ENCODE measurements around the gene DOCK6.

DOCK6 gene

GRCh38 chr19:11261971-11262839 is at the start of gene DOCK6:
Gene DOCK6 (minus strand): TSS chr19:11262524. CDS start chr19:11262440, 84 bp downstream.
- no peak for DNase-seq

GRCh38 chr19:11306337-11306736 is 44.0 kb upstream of the DOCK6 start:
- DNase-seq, result no peak

DNA sequence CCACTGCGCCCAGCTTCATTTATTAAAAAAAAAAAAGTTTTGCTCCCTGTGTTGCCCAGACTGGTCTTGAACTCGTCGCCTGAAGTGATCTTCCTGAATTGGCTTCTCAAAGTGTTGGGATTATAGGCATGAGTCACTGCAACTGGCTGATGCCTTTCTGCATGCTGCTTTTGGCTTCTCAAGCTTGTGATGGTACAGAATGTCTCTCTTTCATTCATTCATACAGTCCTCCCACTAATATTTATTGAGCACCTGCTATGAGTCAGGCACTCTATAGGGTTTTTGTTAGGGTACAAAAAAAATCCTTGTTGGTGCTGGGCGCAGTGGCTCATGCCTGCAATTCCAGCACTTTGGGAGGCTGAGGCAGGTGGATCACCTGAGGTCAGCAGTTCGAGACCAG is 42.6 kb upstream of the DOCK6 start:
- DNase-seq, result no peak

- no peak for DNase-seq
These were observed 38.4 kb upstream of the DOCK6 start for GRCh38 chr19:11300811-11301120.

DNA sequence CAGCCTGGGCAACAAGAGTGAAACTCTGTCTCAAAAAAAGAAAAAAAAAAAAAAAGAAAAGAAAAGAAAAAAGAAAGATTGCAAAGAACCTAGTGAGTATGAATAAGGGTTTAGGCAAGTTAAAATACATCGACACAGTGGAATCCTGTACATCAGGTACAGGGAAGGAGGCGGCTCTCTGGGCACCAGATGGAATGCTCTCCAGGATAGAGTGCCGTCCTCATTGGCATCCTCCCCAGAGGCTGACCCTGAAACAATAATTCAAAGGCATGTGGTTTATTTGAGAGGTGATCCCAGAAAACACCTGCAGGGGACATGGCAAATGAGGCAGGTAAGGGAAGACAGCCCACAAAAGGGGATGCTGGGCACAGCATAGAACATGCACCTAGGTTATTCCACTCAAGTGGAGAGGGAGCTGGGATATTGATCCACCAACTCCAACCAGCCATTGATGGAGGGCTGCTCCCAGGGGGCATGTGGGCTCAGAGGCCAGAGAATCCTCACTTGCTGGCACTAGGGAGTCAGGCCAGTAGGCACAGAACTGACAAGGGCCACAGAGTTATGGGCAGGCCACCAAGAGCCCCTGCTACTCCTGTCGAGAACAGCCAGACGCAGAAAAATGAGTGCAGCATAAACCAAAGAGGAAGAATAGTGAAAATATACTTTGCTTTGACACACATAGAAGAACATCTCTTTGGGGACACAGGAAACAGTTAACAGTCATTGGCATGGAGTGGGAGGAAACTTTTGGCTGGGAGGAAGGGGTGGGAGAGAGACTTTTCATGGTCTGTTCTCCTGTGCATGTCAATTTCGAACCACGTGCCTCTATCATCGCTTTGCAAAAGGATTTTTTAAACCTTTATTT is 37.9 kb upstream of the DOCK6 start:
- no peak for DNase-seq

GRCh38 chr19:11296264-11296663 is 33.9 kb upstream of the DOCK6 start:
- no peak for DNase-seq

DNA sequence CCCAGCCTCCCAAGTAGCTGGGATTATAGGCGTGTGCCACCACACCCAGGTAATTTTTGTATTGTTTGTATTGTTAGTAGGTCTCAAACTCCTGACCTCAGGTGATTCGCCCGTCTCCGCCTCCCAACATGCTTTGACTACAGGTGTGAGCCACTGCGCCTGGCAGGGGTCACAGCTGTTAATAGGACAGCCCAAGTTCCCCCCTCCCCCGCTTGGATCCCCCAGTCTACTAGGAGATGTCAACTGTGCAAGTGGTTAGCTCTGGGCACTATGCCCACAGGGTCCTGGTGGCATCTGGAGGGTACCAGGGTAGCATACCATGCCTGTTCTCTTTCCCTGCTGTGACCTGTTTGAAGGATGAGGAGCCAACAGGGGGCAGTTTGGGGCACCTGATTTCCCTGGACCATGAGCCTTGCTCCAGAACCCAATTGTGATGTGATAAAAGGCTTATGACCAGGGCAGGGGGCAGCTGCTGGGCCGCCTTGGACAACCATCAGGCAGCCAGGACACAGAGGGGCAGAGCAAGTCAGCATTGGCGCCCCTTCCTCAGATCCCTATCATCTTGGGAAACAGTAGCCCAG is 33.4 kb upstream of the DOCK6 start, which contains the start of gene TSPAN16:
Gene TSPAN16 (plus strand): TSS at position 496 of the 581 bp plus-strand sequence. CDS start 138 bp downstream, outside the sequence.
- DNase-seq, result no peak

GRCh38 chr19:11295180-11295579 is 32.9 kb upstream of the DOCK6 start:
- no peak for DNase-seq

DNA sequence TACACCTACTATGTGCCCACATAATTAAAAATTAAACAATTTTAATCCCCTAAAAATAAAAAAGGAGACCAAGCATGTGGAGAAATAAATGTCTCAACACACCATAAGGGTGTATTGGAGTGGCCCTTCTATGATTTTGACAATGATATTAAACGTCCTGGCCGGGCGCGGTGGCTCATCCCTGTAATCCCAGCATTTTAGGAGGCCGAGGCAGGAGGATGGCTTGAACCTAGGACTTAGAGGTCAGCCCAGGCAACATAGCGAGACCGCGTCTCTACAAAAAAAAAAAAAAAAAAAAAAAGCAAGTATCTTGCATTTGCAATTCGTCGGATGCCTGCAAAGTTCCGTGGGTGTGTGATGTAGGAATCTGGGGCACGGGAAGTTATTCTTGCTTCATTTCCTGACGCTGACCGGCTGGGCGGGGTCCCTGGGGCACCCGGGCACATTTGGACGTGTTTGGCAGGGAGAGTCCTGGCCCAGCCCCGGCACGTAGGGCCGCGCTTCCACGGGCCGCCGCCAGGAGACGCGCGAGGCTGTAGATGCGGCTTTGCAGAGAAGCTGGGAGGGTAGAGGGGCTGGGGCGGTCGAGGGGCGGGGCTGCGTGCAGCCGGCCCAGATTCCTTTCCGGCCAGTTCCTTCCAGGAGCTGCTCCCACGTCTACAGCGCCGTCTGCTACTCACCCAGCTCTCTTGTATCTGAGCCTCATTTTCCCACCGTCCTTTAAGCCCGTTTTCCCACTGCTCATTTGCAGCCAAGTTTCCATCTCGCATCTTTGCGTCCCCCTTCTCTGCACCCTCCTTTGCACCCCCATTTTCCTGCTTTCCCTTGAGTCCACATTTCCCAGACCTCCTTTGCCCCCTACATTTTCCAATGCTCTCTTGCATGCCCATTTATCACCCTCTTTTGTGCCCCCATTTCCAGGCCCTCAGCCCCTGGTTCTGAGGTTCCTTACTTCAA is 31.4 kb upstream of the DOCK6 start:
- DNase-seq, result peak; percentile 84

DNA sequence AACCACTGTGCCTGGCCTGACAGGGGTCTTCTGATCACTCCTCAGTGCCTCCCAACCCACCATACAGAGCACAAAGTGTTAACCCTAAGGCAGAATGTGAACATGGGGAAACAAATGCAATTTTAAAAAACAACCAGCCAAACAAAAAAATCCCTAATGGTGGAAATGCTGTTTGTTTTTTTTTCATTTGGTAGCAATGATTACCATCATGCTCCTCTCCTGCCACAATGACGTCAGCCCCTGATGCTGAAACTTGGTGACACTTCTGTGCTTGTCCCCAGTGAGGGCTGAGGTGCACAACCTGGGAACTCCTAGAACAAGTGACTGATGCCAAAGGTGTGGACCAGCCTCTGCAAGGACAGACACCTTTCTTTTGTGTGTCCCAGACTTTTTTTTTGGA is 29.7 kb upstream of the DOCK6 start:
- no peak for DNase-seq

DNA sequence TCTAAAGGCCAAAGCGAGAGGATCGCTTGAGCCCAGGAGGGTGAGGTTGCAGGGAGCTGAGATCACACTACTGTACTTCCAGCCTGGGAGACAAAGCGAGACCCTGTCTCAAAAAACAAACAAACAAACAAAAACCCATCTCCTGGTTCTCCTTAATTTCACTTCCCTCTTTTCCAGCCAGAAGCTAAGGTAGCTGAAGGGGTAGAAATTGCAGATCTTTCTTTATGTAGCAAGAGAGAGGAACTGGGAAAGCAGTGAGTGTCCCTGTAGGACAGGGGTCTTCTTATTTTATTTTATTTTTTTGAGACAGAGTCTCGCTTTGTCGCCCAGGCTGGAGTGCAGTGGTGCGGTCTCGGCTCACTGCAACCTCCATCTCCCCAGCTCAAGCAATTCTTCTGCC is 29.1 kb upstream of the DOCK6 start:
- DNase-seq, result no peak

- DNase-seq, result no peak
These were observed 27.9 kb upstream of the DOCK6 start for GRCh38 chr19:11290256-11290655.

DNA sequence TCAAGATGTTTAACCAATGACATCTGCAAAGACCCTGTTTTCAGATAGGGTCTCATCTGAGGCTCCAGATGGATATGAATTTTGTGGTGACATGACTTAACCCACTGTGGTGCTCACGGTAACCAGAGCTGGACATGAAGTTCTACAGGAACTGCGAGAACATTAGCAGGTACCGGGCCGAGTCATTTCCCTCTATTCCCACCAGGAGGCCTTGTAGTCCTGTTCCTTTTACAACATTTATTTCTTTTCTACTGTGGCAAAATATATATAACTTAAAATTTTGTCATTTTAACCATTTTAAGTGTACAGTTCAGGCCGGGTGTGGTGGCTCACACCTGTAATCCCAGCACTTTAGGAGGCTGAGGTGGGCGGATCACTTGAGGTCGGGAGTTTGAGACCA is 26.0 kb upstream of the DOCK6 start:
- DNase-seq, result no peak

DNA sequence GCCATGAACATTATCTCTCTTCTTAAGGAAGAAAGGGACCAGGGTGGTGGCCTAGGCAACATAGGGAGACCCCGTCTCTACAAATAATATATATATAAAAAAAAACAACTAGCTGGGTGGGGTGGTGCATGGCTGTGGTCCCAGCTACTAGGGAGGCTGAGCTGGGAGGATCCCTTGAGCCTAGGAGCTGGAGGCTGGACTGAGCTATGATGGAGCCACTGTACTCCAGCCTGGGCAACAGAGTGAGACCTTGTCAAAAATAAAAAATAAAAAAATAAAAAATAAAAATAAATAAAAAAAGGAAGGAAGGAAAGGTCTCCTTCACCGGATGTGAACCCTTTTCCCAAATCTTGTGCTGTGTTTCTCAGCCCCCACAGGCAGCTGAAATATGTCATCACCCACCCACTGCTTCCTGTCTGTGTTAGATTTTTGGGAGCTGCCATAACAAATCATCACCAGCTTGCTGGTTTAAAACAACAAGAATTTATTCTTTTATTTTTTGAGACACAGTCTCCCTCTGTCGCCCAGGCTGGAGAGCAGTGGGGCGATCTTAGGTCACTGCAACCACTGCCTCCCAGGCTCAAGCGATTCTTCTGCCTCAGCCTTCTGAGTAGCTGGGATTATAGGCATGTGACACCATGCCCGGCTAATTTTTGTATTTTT is 24.1 kb upstream of the DOCK6 start:
- DNase-seq, result no peak

- no peak for DNase-seq
These were observed 22.2 kb upstream of the DOCK6 start for GRCh38 chr19:11284515-11284914.

- DNase-seq, result no peak
These were observed 19.2 kb upstream of the DOCK6 start for GRCh38 chr19:11281356-11282049.

DNA sequence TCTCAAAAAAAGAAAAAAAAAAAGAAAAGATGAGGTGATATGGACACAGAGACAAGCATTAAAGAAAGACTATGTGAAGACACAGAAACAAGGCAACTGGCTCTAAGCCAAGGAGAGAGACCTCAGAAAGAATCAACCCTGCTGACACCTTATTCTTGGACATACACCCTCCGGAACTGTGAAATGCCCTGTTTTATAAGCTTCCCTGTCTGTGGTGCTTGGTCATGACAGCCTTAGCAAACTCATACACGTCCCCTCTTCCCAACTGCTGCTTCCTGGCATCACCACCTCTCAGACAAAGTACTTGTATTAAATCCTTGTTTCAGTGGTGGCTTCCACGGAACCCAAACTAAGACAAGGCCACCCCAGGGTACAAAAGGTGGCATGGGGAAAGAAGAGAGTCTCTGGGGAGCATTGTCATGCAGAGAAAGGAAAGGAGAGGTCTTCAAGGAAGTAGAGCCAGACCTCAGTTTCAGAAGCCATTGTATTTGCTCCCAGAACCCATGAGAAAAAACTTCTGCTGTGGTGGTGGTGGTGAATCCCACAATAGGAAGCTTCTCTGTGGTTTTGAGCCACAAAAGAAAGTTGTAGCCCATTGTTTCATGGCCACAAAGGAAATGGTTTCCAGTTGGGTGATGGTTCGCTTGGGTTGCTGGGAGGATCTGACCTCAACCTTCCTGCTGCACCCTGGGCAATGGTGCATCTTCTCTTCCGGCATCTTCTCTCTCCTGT is 17.3 kb upstream of the DOCK6 start:
- no peak for DNase-seq

- no peak for DNase-seq
These were observed 16.3 kb upstream of the DOCK6 start for GRCh38 chr19:11278670-11279069.

DNA sequence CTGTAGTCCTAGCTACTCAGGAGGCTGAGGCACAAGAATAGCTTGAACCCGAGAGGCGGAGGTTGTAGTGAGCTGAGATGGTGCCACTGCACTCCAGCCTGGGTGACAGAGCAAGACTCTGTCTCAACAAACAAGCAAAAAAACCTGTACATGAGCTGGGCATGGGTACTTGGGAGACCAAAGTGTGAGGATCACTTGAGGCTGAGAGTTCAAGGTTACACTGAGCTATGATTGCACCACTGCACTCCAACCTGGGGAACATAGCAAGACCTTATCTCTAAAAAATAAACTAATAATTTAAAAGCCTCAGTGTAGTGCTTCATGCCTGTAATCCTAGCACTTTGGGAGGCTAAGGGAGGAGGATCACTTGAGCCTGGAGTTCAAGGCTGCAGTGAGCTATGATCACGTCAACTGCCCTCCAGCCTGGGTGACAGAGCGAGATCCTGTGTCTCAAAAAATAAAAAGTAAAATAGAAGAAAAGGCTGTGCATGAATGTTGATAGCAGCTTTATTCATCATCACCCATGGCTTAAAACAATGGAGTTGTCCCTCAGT is 12.3 kb upstream of the DOCK6 start:
- DNase-seq, result no peak

DNA sequence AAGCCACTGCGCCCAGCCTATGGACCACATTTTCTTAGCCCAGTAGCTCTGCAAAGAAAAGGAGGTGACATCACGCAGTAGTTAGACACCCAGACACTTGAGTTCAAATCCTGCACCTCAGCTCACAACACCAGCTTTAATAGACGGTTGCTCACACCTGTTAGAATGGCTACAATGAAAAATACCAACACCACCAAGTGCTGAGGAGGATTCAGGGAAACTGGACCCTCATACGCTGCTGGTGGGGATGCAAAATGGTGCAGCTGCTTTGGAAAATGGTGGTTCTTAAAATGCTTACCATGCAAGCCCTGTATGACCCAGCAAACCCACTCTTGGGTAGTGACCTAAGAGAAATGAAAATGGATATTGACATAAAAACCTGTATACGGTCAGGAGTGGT is 11.7 kb upstream of the DOCK6 start:
- DNase-seq, result no peak
